GM12892 (cell line): ENCODE results near the gene NR2C2AP.

Experiments used
- DNase-seq: peaks from one replicate; pipeline ENCODE4 v3.0.0; 2011; ENCODE audit not compliant: insufficient read length
- FAIRE-seq: peaks from 2 replicates; lab custom pipeline; 2011; peaks lifted over from hg19 to GRCh38; lab: Jason Lieb, UNC
- POLR2A ChIP-seq: IDR thresholded peaks from 2 replicates; pipeline ENCODE4 v1.6.1; 2011; ENCODE audit warnings: low read depth, low read length, control low read depth
- POLR2AphosphoS5 ChIP-seq: IDR thresholded peaks from 2 replicates; pipeline ENCODE4 v1.6.1; 2011; ENCODE audit warnings: low read depth, low read length, control low read depth
- TAF1 ChIP-seq: IDR thresholded peaks from 2 replicates; pipeline ENCODE4 v1.6.1; 2011; ENCODE audit warnings: low read depth, mild to moderate bottlenecking, control low read depth, low read length, borderline replicate concordance

The NR2C2AP gene

GRCh38 chr19:19154768-19155494 is 48.3 kb downstream of the NR2C2AP start:
- DNase-seq (no peak), FAIRE-seq (no peak)
- no peak for TF ChIP-seq POLR2A
- TF ChIP-seq TAF1, result no peak
- no peak for TF ChIP-seq POLR2AphosphoS5

- DNase-seq (no peak), FAIRE-seq (no peak)
- no peak for TF ChIP-seq TAF1
- no peak for TF ChIP-seq POLR2A
- TF ChIP-seq POLR2AphosphoS5, result no peak
Observed at GRCh38 chr19:19152668-19153384, 50.4 kb downstream of the NR2C2AP start.

GRCh38 chr19:19151418-19151817 is 51.8 kb downstream of the NR2C2AP start:
- no peak for TF ChIP-seq POLR2AphosphoS5
- no peak for TF ChIP-seq POLR2A
- no peak for TF ChIP-seq TAF1
- DNase-seq, result no peak
- FAIRE-seq, result peak; percentile 96
